ENCODE results near the gene HIGD1C. TPM values are rescaled to one million over a fixed set of nuclear protein-coding genes. Genes with fewer than 3 reads are reported as not detected.

HIGD1C gene
- not detected in 5 replicates for total RNA-seq (2022; extraction: Qiagen RNA extraction)

DNA sequence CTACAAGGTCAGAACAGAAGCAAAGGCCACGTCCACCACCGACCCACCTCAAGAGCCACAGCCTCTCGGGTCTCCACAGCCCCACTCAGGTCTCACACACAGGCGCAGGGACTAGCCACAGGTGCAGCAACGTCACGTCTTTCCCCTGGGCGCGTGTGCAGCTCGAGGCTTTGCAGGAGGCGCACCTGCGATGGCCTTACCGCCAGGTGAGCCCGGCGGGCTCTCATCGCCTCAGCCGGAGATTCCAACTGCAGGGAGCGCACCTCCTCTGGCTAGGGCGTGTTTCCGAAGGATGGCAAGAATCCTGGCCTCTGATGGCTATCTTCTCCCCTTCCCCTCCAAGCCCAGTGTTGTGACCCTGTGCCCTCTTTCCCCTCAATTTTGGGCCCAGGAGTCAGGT lies at the start of gene HIGD1C:
Gene HIGD1C, plus strand, starts transcription at position 35 of the 400 bp plus-strand sequence. CDS start 1,455 bp downstream, outside the sequence.

Other genes with a start within 250 kb of the HIGD1C start
- 37.6 to 47.3 TPM (median 44.6 TPM) in 5 replicates for gene ATF1, start 188.4 kb upstream of the HIGD1C start, total RNA-seq (2022; extraction: Qiagen RNA extraction)
- gene TMPRSS12, start 109.6 kb upstream of the HIGD1C start, total RNA-seq (2022; extraction: Qiagen RNA extraction): not detected in 5 replicates
- gene SLC11A2, start 73.8 kb downstream of the HIGD1C start, total RNA-seq (2022; extraction: Qiagen RNA extraction): 17.7 to 23.4 TPM (median 21.0 TPM) in 5 replicates
- 20.1 to 25.9 TPM (median 23.9 TPM) in 5 replicates for gene LETMD1, start 95.8 kb downstream of the HIGD1C start, total RNA-seq (2022; extraction: Qiagen RNA extraction)
- 11.0 to 13.9 TPM (median 12.8 TPM) in 5 replicates for gene CSRNP2, start 131.1 kb downstream of the HIGD1C start, total RNA-seq (2022; extraction: Qiagen RNA extraction)
- gene TFCP2, start 220.6 kb downstream of the HIGD1C start, total RNA-seq (2022; extraction: Qiagen RNA extraction): 17.1 to 20.8 TPM (median 18.9 TPM) in 5 replicates

All from A549 treated with Mapracorat at 1 μM for 4 hours (cell line).